ENCODE measurements around the gene ATP5MG.

The ATP5MG gene

GRCh38 chr11:118442908-118443589 lies 41.6 kb downstream of the ATP5MG start:
- DNase-seq (ENCODE audit: low read depth): no peak

DNA sequence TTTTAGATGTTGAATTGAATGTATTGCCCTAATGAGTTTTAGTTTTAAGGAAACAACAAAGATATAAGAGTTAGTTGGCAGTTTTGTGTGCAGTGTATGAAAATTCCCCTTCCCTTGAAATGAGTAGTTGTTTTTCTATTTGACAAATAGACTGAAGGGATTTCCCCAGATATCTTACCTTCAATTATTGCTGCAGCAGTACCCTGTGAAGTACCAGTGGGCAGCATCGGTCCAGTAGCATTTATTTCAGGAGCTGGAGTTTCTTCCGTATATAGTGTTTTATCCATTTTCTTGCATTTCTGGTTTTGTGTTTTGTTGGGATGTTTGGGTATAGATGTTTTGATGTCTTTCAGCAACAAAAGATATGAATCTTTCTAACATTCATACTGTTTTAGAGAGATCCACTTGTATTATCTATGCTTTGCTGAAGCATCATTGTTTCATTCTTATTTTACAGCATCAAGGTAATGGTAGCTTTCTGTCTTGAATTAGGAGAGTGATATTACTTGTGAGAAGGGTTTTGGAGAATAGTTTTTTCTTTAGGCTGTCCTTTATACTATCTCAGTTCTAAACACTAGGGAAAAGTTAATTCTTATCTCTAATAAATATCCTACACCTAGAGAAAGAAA lies 42.3 kb downstream of the ATP5MG start:
- DNase-seq (ENCODE audit: low read depth): no peak

DNA sequence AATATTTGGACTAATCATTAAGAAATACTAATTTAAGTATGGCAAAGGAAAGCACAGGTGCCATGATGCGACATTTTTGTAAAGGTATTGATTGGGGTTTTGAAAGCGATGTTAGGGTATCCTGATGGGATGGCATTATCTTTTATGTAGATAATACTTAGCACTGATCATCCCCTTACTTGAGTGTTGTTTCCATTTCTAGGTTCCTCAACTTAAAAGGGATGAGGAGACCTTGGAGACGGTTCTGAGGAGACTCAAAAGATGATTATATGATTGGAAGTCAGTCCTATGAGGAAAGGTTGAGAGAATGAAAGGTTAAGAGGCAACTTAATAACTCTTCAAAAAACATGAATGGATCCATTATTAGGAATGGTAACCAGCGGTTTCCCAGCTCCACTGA lies 46.0 kb downstream of the ATP5MG start:
- no peak for DNase-seq (ENCODE audit: low read depth)

GRCh38 chr11:118448294-118448693 lies 46.9 kb downstream of the ATP5MG start:
- DNase-seq (ENCODE audit: low read depth): no peak

GRCh38 chr11:118449316-118449918 lies 48.0 kb downstream of the ATP5MG start:
- no peak for DNase-seq (ENCODE audit: low read depth)

GRCh38 chr11:118450451-118450850 lies 49.0 kb downstream of the ATP5MG start:
- DNase-seq (ENCODE audit: low read depth): no peak
